ENCODE measurements around the gene THAP10.
A peak's percentile ranks its signal among the peaks of the same experiment; 100 is the strongest.

THAP10 gene

DNA sequence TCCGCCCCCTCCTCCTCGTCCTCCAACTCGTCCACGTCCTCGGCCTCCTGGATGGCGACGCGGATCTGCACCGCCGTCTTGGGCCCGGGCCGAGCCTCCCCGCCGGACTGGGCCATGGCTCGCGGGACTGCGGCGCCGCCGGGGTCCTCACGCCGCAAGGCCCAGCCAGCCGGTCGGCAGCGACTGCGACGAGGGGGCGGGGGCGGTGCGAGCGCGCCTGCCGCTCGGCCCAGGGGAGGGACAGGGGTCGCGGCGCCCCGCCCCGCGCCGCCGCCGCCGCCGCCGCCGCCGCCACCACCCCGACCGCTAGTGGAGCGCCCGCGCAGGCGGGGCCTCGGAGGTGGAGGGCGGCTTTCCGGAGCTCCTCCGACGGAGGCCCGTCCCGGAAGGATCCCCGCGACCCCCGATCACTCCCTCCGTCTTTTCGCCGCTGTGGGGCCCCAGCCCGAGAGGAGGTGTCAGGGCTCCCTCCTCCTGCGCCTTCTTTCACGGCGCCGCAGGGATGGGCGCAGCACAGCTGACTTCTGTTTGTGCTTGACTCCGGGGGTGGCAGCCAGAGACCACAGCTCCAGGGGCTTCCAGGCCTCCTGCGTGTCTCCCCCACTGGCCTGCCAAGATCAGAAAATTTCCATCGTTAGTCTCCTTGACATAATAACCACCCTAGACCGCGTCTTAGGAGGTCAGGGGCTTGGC, 38.1 kb downstream of the THAP10 start, which contains the start of gene LARP6:
LARP6 (minus strand) TSS at position 185 of the 693 bp plus-strand sequence; CDS start at position 116, 69 bp downstream.
- DNase-seq (ENCODE audit: low read depth in 3 of 3) = peak in 2 of 3 experiments; percentile 4 to 11

GRCh38 chr15:70853318-70853972, 38.8 kb downstream of the THAP10 start:
- peak in 1 of 3 experiments; percentile 8 for DNase-seq (ENCODE audit: low read depth in 3 of 3)

DNA sequence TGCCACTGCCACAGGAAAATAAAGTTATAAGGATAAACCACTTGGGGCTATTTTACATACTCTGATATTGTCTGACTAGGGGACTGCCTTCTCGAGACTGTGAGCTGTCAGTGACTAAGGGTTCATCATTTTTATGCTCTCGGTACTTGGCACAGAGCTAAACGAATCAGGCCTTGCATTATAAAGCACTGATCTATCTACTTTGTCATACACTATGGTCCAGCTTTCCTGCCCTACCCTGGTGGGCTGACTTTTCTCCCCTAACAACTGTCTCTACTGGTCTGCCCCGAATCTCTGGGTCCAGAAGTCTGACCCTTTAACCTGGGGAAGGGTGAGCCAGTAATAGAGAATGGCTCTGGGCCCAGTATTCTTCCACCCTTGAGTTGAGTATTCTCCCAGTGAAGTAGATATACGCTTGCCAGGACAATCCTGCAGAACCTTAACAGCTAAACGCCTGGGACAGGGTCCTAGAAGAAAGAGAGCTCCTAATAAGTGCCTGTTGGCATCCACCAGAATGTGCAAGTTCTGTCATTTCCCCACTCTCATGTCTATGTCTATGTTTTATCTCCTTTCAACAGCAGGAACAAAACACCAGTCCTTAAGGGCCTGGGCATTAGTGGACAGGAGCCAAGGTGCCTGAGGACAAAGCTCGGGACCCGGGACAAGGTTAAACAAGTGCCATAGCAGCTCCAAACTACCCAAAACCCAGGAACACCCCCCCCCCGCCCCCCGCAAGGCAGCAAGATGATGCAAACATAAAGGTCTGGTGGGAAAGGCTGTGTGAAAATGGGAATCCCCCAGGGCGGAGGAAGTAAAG, 39.5 kb downstream of the THAP10 start:
- DNase-seq (ENCODE audit: low read depth in 3 of 3) = no peak

GRCh38 chr15:70851889-70852288, 40.3 kb downstream of the THAP10 start:
- DNase-seq (ENCODE audit: low read depth in 3 of 3) = no peak

DNA sequence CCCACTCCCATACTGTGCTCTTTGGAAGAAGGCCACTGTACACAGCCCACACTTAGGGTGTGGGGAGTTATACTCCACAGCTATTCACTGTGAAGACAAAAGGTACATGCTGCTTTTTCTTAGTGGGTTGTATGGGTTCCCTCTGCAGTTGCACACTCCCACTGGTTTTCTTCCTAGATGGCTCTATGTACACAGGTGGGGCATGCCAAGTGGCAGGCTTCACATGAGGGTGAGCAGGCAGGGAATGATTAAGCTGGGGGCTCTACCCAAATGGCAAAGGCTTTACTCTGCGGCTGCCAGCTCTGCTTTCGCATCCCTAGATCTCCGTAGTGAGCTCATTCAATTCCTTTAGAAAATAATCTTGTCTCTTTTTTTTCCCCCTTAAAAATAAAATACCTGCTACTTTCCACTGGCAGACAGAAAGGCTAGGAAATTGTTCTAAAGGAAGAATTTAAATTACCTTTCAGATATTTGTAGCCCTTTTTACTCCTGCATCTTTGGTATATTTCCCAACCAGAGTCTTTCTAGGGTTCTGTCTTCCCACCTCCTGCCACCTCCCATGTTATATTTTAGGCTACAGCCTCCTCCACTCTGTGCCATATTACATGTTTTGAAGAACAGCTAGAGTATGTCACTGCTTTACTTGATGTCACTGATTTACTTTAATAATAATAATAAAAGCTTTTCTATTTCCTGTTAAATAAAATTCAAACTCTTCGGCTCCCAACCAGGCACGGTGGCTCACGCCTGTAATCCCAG, 46.5 kb downstream of the THAP10 start:
- no peak for DNase-seq (ENCODE audit: low read depth in 3 of 3)

DNA sequence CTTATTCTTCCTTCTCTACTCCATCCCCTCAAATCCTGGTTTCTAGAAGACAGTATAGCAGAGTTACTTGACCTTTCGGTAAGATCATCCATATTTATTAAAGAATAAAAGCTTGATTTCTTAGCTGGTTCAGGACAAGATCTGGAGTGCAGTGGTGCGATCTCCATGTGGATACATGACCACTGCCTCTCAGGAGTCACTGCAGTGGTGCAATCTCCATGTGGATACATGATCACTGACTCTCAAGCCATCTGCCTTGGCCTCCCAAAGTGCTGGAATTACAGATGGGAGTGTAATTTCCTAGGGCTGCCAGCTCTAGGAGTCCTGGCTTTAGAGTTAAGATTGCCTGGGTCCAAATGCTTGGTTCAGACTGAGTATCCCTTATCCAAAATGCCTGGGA, 54.8 kb downstream of the THAP10 start:
- no peak for DNase-seq (ENCODE audit: low read depth in 3 of 3)

GRCh38 chr15:70835841-70836240, 56.4 kb downstream of the THAP10 start:
- no peak for DNase-seq (ENCODE audit: low read depth in 3 of 3)

- no peak for DNase-seq (ENCODE audit: low read depth in 3 of 3)
Observed at GRCh38 chr15:70835415-70835814, 56.8 kb downstream of the THAP10 start.

GRCh38 chr15:70834999-70835398, 57.2 kb downstream of the THAP10 start:
- no peak for DNase-seq (ENCODE audit: low read depth in 3 of 3)

- no peak for DNase-seq (ENCODE audit: low read depth in 3 of 3)
Observed at GRCh38 chr15:70833861-70834765, 58.1 kb downstream of the THAP10 start.

GRCh38 chr15:70833422-70833821, 58.8 kb downstream of the THAP10 start:
- DNase-seq (ENCODE audit: low read depth in 3 of 3) = no peak

- no peak for DNase-seq (ENCODE audit: low read depth in 3 of 3)
Observed at GRCh38 chr15:70832176-70832575, 60.1 kb downstream of the THAP10 start.

Measured in stimulated activated CD4-positive, alpha-beta T cell treated with anti-CD3 and anti-CD28 coated beads, TNF-alpha, amount 100 ng/mL, for 4 hours (primary cell).